Keratinocyte (primary cell): ENCODE measurements around the gene ACACB.

Source experiments
- CTCF ChIP-seq, 3 experiments: IDR thresholded peaks in 1 of 3; conservative IDR thresholded peaks in 1 of 3; optimal IDR thresholded peaks in 1 of 3; 2 replicates in 2 of 3; 3 replicates in 1 of 3; pipeline versions ENCODE3 to v1.5.1; 2011; ENCODE audit warnings: low read length in 3 of 3, mild to moderate bottlenecking in 3 of 3, moderate library complexity in 2 of 3, control low read depth in 1 of 3, inconsistent platforms in 1 of 3; ENCODE audit not compliant: insufficient read depth in 2 of 3; ENCODE audit errors: extremely low read depth in 1 of 3
- EZH2 ChIP-seq: IDR thresholded peaks from one replicate; pipeline ENCODE4 v1.6.1; 2012; ENCODE audit warnings: inconsistent platforms, mild to moderate bottlenecking, low read length, moderate library complexity

GRCh38 chr12:109085590-109085989 lies 30.8 kb upstream of the ACACB start:
- TF ChIP-seq CTCF (optimal IDR thresholded peaks at IDR 0.05 in 1 of 3, IDR thresholded peaks at IDR 0.05 in 1 of 3, conservative IDR thresholded peaks at IDR 0.05 in 1 of 3; ENCODE audit: extremely low read depth in 1 of 3, insufficient read depth in 2 of 3, low read length in 3 of 3) (no peak), EZH2 (no peak)
